WTC11 (cell line): ENCODE results near the gene OIP5.
"Not testable (repeated sequence)": the region's sequence is repeated elsewhere in the genome, so short reads cannot be mapped to it uniquely, and the experiment has no call there.

Source experiments
- CTCF ChIP-seq: fragments of 200-600 bp; IDR thresholded peaks from 2 replicates; pipeline ENCODE4 v1.8.0; 2022; ENCODE audit warnings: antibody characterized with exemption
- IRF2 ChIP-seq: sonication (generic); formaldehyde crosslinking; IDR thresholded peaks from 2 replicates; pipeline ENCODE4 v1.8.0; 2022; ENCODE audit warnings: low read depth, missing genetic modification reagents, borderline replicate concordance
- NR1H2 ChIP-seq: sonication (generic); formaldehyde crosslinking; IDR thresholded peaks from 2 replicates; pipeline ENCODE4 v1.9.0; 2021; ENCODE audit warnings: mild to moderate bottlenecking, moderate library complexity, missing genetic modification reagents
- SP1 ChIP-seq: sonication (generic); formaldehyde crosslinking; conservative IDR thresholded peaks from 2 replicates; pipeline ENCODE4 v1.8.1; 2022; ENCODE audit warnings: missing genetic modification reagents
- USF2 ChIP-seq: sonication (generic); formaldehyde crosslinking; IDR thresholded peaks from 2 replicates; pipeline ENCODE4 v1.8.1; 2023; ENCODE audit warnings: mild to moderate bottlenecking, missing genetic modification reagents, moderate library complexity

GRCh38 chr15:41282436-41282835 is 50.0 kb downstream of the OIP5 start:
- TF ChIP-seq CTCF; USF2 (CRISPR knock-in tag); SP1 (CRISPR knock-in tag); IRF2 (CRISPR knock-in tag); NR1H2 (CRISPR knock-in tag): not testable (repeated sequence)
